Right ventricle myocardium inferior (tissue), 1 donor: ENCODE measurements around the gene EFHD2. TPM values are rescaled to one million over a fixed set of nuclear protein-coding genes. Genes with fewer than 3 reads are reported as not detected.

ENCODE experiments used
- ATAC-seq: fragments of 200-7000 bp; cut with Tn5 transposase; one replicate; pipeline ENCODE4 v1.9.1; 2020; ENCODE audit warnings: mild to moderate bottlenecking, moderate library complexity
- DNase-seq: peaks from one replicate; pipeline ENCODE4 v3.0.0; 2021; ENCODE audit errors: missing footprints
- intact Hi-C: fragments of 100-400 bp; cut with DNase I; formaldehyde crosslinking; loops from one replicate; pipeline ENCODE4 v1.11.0; 2022
- total RNA-seq: library from RNA; stranded (reverse); fragmentation: NEBNext Ultra II Directional; extraction: Animal tissue kit (Norgen Biotek cat#: 25700); gene quantifications from one replicate; pipeline ENCODE4 v1.2.1, GENCODE V29; 2021
- donor health status: DM: no; HTN: yes; CAD: no; lungs with severe emphysema.

EFHD2 gene
- total RNA-seq, 1 donor from 2014 or later = 14.7 TPM

DNA sequence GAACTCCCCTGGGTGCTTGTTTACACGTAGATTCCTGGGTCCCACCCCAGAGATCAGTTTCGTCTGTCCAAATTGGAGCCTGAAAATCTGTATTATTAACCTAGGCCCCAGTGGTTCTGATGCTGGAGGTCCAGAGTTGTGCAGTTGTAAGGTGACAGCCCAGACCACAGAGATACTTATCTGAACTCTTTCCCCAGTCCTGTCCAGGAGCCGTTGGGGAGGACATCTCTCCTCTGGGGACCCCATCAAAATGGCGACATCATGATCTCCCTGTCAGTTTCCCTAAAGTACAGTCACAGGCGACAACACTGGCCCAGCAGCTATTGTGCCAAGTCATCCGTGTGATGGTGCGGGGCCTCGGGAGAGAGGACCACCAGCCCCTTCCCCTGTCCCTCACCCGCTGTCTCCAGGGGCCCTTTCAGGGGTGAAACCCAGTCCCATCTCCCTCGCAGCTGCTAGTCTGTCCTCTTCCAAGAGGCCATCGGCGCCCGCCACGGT, 749 bp upstream of the EFHD2 start:
- intact Hi-C loops = no loop called here
- ATAC-seq (no peak), DNase-seq (no peak)

DNA sequence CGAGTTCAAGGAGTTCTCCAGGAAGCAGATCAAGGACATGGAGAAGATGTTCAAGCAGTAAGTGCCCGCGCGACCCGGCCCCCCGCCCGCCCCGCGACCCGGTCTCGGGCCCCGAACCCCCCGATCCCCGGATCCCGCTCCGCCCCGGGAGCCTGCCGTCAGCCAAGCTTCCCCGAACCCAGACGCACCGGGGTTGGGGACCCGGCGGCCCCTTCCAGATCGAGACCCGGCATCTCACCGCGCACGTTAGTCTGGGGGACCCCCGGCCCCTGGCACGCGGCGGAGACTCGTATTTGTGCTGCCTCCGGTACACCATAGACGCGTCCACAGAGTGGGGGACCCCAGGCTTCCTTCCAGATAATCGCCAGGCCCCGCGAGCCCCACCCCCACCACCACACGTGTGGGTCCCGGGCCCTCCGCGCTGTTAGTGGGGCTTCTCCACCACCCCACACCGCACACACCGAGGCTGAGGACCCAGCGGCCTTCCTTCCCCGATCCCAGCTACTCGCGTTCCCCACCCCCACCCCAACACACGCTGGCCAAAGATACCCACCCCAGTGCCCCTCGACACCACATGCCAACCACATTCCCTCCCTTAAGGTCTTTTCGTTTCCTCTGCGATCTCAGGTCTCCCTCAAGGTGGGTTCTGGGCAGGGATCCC, 665 bp downstream of the EFHD2 start:
- ATAC-seq (no peak), DNase-seq (no peak)
- intact Hi-C loops = no loop called here

DNA sequence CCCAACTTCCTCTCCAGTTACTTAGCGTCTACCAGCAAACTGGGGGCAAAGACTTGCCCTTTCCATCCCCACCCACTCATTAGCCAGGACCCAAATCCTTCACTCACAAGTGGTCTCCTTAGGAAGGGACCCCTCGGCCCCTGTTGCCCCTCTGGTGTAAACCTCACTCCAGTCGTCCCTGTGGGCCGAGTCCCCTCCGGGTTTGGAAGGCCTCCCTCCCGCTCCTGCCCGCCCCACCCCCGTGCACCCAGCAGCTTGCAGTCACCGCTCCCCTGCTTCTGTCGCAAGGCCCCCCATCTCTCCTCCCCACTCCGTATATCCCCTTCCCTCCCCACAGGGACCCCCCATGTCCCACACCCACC, 1.2 kb downstream of the EFHD2 start:
- ATAC-seq (no peak), DNase-seq (no peak)
- intact Hi-C loops = no loop called here

DNA sequence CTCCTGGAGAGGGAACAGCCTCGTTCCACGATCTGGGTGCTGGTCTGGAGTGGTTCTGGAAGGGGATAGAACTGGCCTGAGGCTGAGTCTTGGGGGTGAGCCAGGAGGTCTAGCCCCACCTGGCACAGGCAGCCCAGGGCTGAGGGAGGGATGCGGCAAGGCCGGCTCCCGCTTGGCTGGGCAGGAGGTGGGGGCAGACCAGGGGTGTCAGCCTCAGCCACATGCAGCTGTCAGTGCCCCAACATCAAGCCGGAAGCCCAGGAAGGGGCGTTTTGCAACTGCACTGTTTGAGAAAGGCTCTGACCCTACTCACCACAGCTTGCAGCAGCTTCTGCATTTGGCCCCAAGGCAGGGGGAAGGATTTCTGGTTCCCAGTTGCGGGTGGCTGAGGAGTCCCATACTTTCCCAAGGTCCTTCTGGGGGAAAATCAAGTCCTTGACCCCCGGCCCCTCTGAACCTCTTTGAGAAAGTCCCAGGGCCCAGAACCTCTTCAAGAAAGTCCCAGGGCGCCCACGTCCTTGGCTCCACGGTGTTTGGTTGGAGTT, 2.0 kb downstream of the EFHD2 start:
- ATAC-seq (peak; percentile 14), DNase-seq (peak; percentile 88)
- intact Hi-C loops = no loop called here

DNA sequence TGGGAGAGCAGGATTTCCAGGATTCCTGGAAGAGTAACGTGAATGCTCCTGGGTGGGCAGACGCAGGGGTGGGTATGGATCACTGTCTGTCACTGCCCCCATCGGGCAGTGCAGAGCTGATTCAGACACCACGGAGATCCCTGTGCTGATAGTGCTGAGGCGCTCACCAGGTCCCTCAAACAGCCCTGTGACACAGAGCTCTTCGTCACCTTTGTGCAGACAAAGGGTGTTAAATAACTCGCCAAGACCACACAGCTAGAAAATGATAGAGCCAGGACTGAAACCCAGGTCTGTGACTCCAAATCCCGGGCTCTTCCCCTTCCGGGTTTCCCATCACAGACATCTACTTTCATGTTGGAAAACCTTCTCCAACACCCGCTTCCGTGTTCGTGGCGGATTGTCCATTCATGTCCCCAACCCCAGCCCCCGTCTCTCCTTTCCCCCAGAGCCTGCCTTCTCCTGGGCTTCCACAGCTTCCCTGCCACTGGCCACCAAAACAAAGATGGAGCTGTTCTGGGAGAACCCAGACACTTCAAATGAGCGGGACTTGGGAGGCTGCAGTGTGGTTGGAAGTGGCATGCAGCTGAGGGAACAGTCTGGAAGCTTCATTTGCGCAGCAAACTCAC, 2.6 kb downstream of the EFHD2 start:
- intact Hi-C loops = no loop called here
- no peak for ATAC-seq

DNA sequence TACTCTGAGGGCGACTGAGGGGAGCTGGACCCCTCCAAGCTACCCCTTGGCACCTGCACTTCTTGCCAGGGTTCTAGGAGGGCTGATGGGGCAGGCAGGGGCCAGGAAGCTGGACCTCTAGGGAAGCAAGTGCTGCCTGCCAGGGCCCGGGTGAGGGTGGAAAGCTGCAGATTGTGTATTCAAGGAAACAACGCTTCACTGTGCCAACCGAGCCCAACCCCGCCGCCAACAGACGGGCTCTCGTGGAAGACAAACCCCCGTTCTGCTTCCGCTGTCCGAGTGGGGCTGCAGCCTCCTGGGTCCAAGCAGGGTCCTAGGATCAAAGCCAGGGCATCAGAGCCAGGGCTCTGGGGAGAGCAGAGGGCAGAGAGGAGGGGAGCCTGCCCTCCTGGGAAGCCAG, 3.2 kb downstream of the EFHD2 start:
- DNase-seq = no peak
- no peak for ATAC-seq
- intact Hi-C loops = no loop called here

More for the DNA sequence above, 2.6 kb downstream of the EFHD2 start:
- no peak for DNase-seq

DNA sequence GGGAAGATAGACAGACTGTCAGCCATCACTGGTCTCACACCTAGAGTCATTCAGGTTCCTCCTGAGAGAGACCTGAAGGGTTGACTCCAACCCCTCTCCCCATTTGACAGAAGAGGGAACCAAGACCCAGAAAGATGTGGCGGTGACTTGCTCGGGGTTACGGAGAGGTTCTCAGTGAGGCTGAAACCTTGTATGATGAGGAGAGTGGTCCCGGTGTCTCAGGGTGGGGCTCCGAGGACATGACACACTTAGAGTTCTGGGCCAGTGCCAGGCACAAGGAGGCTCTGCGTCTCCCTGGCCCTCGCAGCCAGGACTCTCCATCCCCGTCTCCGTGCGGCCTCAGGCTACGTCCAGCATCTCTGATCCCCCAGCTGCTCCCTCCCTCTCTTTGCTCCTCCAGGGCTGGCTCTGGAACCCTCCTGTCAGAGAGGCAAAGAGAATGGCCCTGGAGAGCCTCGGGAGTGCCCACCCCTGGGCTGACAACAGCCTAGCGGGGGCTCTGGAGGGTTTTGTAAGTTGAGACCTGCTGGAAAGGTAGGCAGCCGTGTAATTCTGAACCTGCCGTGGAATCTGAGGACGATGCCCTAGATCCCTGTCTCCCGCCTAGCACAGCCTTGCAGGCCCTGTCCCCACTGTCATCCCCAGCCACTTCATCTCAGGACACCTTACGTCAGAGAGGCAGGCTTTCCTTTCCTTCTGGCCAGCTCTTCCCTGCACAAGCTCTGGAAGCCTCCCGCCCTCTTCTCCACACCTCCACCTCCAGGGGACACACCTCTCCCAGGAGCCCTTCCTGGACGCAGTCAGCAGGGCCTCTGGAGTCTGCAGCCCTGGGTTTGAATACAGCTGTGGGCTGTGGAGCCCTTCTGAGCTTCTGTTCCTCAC, 4.1 kb downstream of the EFHD2 start:
- no peak for ATAC-seq
- no peak for DNase-seq
- intact Hi-C loops = no loop called here

DNA sequence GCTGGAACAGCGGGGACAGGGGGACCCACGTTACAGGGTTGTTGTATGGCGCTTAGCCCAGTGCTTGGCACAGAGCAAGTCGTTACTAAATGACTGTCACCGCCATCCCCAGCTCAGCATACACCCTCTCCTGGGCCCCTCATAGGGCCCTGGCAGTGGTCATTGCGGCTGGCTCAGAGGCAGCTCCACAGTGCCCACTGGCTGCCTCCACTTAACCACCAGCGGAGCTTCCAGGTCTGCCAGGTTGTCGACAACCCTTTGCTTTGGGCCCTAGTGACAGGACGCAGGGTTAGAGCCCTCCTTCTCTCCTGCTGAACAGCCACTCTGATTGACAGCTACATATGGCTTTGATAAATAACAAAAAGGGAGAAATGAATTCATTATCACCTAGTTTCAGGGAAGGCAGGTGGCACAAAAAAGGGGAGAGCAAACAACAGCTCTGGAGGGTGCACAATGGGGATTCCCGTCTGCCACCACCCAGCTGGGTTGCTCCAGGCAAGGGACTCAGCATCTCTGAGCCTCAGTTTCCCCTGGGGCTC, 4.8 kb downstream of the EFHD2 start:
- DNase-seq = no peak
- no peak for ATAC-seq
- intact Hi-C loops = no loop called here

DNA sequence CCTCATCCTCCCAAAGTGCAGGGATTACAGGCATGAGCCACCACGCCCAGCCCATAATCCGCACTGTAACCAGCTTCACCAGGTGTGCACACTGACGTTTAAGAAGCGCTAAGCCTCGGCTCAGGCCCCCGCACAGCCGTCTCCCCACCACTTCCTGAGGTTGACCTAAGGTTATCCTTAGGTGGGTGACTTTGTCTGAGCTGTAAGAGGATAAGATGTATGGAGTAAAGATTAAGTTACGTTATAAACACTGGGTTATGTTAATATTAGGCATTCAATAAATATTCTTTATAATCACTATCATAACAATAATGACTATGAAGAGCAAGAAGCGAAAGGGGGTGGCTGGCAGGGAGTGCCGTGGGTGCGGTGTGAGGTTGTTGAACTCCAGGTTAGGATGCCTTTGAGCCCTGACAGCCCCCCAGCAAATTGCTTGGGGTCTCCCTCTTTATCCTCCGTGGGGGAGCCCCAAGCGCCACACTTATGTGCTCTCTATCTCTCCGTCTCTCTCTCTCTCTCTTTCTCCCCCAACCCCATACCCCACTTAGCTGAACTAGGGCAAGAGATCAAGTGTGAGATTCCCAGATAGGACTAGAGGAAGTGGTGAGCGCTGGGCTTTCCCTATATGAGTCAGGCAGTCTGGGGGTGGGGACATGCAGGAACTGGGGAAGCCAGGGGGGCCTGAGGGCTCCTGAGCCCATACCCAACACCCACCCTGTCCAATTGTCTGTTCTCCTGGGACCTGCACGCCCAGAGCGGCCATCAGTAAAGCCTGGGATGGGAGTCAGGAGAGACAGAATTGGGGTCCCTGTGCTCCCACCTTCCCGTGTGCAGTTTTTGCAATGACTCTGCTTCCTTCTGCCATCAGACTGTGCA, 7.6 kb downstream of the EFHD2 start:
- DNase-seq = no peak
- intact Hi-C loops = no loop called here
- ATAC-seq = peak; percentile 36

DNA sequence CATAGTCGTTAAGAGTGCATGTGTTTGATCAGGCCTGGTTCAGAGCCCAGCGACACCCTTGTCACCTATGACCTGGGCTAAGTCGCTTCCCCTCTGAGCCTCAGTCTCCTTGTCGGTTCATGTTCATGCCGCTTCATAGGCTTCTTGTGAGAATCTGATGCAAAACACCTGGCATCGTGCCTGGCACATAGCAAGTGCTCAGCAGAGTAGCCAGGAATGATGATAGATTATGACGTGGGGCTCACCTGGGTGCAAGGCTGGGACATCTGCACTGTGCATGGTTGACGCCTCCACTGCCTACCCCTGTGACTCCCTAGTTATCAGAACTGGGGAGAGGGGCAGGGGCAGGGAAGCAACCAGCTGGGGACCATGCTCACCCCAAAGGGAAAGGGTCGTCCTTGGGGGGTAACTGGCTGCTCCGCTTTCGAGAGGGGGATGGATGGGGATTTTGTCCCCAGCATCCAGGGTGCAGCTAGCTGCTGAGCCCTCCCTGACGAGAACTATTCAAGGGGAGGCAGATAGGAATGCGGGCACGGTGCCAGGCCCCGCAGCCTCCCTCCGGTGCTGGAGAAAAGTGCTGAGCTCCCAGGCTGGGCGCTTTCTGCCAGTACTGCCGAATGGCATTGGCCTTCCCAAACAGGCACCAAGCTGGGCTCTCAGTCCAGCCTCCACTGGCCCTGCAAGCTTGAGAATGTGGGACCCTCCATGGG, 9.3 kb downstream of the EFHD2 start:
- DNase-seq = no peak
- intact Hi-C loops = no loop called here
- no peak for ATAC-seq

DNA sequence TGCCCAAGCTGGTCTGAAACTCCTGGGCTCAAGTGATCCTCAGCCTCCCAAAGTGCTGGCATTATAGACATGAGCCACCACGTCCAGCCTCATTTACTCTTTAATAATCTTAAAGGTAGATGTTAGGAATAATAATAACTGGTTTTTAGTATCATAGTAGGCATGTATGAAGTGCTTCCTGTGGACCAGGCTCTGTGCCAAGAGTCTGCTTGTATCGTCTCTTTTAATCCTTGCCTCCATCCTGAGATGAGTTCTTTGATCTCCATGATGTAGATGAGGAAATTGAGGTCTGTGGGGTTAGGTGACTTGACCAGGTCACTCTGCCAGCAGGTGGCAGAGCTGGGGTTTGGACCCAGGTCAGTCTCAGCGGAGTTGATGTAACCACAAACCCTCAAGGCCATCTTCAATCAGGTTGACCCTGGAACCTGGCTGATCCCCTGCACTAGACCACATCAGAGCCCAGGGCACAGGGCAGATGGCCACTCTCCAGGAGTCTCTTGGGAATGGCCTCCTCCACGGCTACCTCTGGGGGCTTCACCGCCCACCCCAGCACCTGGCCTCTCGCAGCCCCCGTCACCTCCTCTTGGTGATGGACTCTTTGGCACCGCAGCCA, 11.3 kb downstream of the EFHD2 start:
- ATAC-seq = no peak
- no peak for DNase-seq
- intact Hi-C loops = no loop called here

DNA sequence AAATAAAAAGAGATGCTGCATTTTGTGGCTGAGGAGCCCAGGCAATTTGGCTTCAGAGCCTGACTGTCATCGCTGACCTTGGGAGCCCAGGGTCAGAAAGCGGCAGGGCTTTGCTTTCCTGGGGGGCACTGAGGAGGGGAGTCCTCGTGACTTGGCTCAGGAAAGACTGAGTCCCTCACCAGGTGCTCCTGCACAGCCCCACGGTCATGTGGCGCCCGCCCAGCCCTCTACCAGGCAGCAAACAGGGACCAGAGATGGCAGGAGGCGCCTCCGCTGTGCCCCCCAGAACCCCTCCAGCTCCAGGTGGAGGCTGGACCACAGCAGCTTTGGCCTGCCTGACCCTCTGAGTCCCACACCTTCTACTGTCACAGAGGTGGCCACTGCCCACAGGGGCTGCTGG, 13.2 kb downstream of the EFHD2 start:
- intact Hi-C loops = no loop called here
- DNase-seq = no peak
- no peak for ATAC-seq

DNA sequence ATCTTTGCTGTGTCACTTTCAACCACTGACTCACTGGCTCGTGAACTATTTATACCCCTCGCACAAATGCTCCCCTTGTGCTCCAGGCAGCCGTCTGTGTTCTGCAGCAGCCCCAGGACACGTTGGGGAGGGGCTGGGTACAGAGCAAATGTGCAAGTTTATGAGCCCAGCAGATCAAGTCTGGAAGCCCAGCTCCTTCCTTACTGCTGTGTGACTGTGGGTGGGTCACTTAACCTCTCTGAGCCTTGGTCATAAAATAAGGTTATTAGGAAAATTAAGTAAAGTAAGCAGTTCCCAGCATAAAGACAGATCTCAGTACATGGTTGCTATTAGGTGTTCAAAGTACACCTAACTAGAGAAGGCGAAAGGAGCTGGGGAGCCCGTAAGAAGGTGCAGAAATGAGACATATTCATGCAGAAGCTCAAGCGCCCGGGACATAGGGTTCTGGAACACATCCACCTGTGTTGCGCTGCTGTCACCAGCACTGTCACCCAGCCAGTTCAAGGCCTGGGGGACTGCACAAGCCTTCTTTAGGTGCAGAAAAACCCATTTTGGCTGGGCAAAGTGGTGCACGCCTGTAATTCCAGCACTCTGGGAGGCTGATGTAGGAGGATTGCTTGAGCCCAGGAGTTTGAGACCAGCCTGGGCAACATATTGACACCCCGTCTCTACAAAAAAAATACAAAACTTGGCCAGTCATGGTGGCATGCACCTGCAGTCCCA, 13.8 kb downstream of the EFHD2 start:
- no peak for DNase-seq
- intact Hi-C loops = no loop called here
- ATAC-seq = no peak

DNA sequence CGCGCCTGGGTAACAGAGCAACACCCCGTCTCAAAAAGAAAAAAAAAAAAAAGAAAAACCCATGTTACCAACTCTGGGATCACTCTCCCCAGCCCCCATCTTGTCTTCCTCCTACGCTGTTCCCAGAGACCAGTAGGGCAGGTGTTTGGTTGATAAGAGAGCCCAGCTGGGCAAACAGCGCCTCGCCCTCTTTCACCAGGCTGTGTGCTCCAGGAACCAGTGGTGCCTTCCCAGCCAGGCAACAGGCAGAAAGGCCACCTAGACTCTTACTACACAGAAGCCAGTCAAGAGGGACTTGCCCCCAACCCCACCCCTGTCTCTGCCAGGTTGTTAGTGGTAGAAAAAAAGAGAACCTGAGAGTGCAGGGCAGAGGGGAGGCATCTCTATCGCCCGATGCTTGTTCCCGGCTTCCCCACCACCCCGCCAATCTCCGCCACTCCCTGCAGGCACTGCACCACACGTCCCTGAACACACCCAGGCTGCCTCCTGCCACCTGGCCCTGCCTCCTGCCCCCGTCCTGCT, 14.5 kb downstream of the EFHD2 start:
- intact Hi-C loops = no loop called here
- ATAC-seq (no peak), DNase-seq (peak; percentile 8)

DNA sequence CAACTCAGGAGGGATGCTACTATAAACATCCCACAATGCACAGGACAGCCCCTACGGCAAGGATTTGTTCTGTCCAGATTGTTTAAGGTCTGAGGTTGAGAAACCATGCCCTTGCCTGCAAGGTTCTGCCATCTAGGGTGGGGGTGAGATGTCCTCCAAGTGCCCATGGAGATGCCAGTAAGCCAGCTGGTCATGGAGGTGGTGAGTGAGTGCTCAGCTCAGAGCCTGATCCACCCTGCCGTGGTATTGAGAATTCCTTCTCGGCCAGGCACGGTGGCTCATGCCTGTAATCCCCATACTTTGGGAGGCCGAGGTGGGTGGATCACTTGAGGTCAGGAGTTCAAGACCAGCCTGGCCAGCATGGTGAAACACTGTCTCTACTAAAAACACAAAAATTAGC, 15.3 kb downstream of the EFHD2 start:
- ATAC-seq (no peak), DNase-seq (peak; percentile 25)
- intact Hi-C loops = no loop called here

DNA sequence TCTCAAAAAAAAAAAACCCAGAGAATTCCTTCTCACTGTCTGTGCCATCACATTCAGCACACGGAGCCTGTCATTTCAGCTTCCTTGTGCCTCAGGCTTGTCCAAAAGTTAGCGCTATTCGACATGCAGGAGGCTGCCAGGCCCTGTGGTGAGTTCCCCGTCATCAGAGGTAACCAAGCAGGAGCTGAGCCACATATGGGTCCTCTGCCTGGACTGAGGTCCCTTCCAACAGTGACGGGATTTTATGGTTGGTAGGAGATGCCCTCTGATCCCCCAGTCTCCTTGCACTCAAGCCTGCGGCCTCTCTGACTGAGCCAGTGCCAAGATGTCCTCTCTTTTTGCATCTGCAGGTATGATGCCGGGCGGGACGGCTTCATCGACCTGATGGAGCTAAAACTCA, 15.8 kb downstream of the EFHD2 start:
- ATAC-seq = no peak
- DNase-seq = no peak
- intact Hi-C loops = no loop called here

DNA sequence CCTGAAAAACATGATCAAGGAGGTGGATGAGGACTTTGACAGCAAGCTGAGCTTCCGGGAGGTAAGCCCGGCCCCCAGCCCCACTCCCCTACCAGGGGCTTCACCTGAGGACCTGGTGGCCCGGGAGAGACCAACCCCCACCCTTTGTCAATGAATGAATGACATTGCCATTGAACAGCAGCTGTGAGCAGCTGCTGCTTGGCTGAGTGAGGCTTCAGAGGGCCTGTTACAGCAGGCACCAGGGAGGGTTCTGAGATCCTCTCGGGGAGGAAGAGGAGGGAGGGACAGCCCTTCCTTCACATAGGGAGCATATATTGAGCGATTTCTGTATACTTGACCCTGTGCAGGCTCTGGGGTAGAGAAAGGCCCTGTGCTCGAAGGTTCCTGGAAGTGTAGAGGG, 16.3 kb downstream of the EFHD2 start:
- no peak for ATAC-seq
- DNase-seq = no peak
- intact Hi-C loops = no loop called here
